ENCODE results near the gene MRPL50. TPM values are rescaled to one million over a fixed set of nuclear protein-coding genes. Genes with fewer than 3 reads are reported as not detected.
A peak's percentile ranks its signal among the peaks of the same experiment; 100 is the strongest.

MRPL50 gene
- total RNA-seq, 1 experiment from 2014 or later: 20.0 TPM

- Histone ChIP-seq H3K56ac (ENCODE audit: insufficient read length, low read depth, low read length) (no peak overlapping the region), H3K79me1 (ENCODE audit: insufficient read depth, low read depth, low read length, poor library complexity, severe bottlenecking) (no peaks in the 10 kb centered on the region), H3K18ac (ENCODE audit: insufficient read length, low read depth, low read length) (no peak overlapping the region), H2AFZ (ENCODE audit: low read length) (no peak overlapping the region), H2BK15ac (ENCODE audit: low read depth, low read length) (no peak overlapping the region), H4K8ac (replicated peaks; ENCODE audit: insufficient read length, low read depth, low read length) (no peak overlapping the region), H3K4ac (ENCODE audit: low read depth, low read length) (no peak overlapping the region), H2BK20ac (ENCODE audit: low read depth, low read length, poor library complexity, severe bottlenecking) (no peak overlapping the region), H3K9me3 (ENCODE audit: control insufficient read depth, low read depth, low read length) (no peaks in the 10 kb centered on the region), H3K23me2 (ENCODE audit: insufficient read length, low read depth, low read length, poor library complexity, severe bottlenecking) (no peaks in the 10 kb centered on the region), H2BK120ac (ENCODE audit: low read depth, low read length, poor library complexity, severe bottlenecking) (no peak overlapping the region), H2BK5ac (ENCODE audit: insufficient read length, low read length) (no peak overlapping the region), H4K91ac (ENCODE audit: insufficient read length, low read depth, low read length) (no peak overlapping the region), H3K4me1 (ENCODE audit: insufficient read depth, low read length) (no peaks in the 10 kb centered on the region), H3K14ac (ENCODE audit: insufficient read depth, low read length) (no peak overlapping the region), H3K4me2 (ENCODE audit: insufficient read depth, insufficient read length, low read length) (no peak overlapping the region), H3K79me2 (ENCODE audit: insufficient read depth, low read length) (peaks cover 10% of the 10 kb centered on the region; the same call in 1 of the 2 replicates), H3T11ph (ENCODE audit: low read length) (no peak overlapping the region), H4K5ac (ENCODE audit: insufficient read length, low read depth, low read length) (no peak overlapping the region), H2BK12ac (ENCODE audit: insufficient read length, low read depth, low read length) (no peak overlapping the region), H3K27me3 (ENCODE audit: insufficient read depth, low read length) (no peaks in the 10 kb centered on the region), H3K9ac (ENCODE audit: extremely low read depth, insufficient read length, low read length) (no peak overlapping the region), H3K23ac (ENCODE audit: insufficient read length, low read depth, low read length) (no peak overlapping the region), H3K27ac (ENCODE audit: insufficient read length, low read depth, low read length) (no peak overlapping the region), H4K20me1 (ENCODE audit: control insufficient read depth, insufficient read depth, insufficient read length) (no peaks in the 10 kb centered on the region), H2AK5ac (ENCODE audit: insufficient read length, low read length) (no peak overlapping the region)
- DNase-seq: no peak
- WGBS (ENCODE audit: extremely low coverage, insufficient read length, low lambda C conversion rate): no CpG with 5 or more reads among the region's 2 CpGs
- peak; percentile 63 for TF ChIP-seq CTCF (conservative IDR thresholded peaks at IDR 0.05)
- Mint-ChIP-seq H3K4me1 (peaks cover 18 to 22% of the 10 kb centered on the region in 2 experiments), H3K27ac (peak overlapping the region in 1 of 3 experiments; percentile 42; a peak in 2 of 7 replicates), H3K27me3 (ENCODE audit: low read depth) (no peaks in the 10 kb centered on the region; the same call in 1 of the 2 replicates), H3K36me3 (ENCODE audit: insufficient read depth in 1 of 3, low read depth in 3 of 3) (peaks cover 57 to 76% (median 72%) of the 10 kb centered on the region in 3 experiments), H3K4me3 (no peak overlapping the region), H3K9me3 (peaks cover 29 to 38% of the 10 kb centered on the region in 2 experiments)
These were observed 9.9 kb downstream of the MRPL50 start for GRCh38 chr9:101388507-101388993.

Measured in H9 (cell line).